ENCODE results near the gene MAFF. TPM values are rescaled to one million over a fixed set of nuclear protein-coding genes. Genes with fewer than 3 reads are reported as not detected.
"Not testable (repeated sequence)": the region's sequence is repeated elsewhere in the genome, so short reads cannot be mapped to it uniquely, and the experiment has no call there.

MAFF gene
- 41.0 and 262 TPM in 2 replicates for total RNA-seq

DNA sequence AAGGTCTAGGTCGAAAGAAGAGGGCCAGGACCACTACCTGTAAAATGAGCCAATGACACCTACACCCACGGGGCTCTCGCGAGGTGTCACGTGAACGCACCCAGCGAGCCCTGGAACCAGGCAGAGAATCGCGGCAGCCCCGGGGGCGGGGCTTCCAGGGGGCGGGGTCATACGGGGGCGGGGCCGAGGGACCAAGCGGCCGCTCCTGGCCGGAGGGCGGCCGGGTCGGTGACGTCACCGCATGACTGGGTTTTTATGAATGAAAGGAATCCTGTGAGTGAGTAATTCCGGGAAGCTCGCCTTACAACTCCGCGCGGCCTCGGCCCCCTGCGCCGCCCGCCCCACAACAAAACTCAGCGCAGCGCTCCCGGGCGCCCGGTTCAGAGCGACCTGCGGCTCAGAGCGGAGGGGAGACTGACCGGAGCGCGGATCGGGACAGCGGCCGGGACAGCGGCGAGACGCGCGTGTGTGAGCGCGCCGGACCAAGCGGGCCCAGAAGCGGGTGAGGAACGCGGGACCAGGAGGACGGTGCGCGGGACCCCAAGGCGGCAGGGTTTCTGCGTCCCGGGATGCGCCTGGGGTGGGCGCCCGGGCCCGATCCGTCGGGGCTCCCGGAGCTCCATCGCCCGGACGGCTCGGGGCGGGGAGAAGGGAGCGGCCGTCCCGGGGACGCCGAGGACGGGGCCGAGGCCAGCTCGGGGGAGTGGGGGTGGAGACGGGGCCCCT lies at the start of gene MAFF:
Gene MAFF (plus strand): TSS at position 284 of the 726 bp plus-strand sequence. CDS start 11,860 bp downstream, outside the sequence.
- DNase-seq (ENCODE audit: low read depth in 2 of 2), result peak; percentile 98 to 99

DNA sequence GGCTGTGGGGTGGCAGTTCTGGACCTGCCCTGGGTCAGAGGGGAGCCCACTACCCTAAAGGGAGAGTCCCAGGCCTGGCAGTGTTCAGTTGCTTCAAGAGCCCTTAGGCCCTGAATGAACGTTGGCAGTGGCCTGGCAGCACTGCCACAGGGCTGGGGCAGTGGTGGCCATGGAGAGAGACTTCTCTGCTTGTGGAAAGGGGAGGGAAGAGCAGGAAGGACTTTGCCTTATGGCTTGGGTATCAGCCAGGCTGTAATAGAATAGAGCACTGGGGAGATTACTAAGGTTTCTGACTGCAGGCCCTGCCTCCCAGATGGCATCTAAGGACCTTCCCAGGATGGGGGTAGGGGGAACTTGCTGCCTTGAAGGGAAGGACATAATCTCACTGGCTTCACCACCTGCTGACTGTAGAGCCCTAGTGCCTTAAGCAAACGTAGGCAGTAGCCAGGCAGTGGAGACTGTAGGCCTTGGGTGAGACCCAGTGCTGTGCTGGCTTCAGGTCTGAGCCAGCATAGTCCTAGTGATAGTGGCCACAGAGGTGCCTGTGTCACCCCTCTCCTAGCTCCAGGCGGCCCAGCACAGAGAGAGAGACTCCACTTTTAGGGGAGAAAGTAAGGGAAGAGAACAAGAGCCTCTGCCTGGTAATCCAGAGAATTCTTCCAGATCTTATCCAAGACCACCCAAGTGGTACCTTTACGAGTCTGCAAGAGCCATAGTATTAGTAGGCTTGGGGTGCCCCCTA lies 47.8 kb upstream of the MAFF start:
- no peak for DNase-seq (ENCODE audit: low read depth in 2 of 2)

DNA sequence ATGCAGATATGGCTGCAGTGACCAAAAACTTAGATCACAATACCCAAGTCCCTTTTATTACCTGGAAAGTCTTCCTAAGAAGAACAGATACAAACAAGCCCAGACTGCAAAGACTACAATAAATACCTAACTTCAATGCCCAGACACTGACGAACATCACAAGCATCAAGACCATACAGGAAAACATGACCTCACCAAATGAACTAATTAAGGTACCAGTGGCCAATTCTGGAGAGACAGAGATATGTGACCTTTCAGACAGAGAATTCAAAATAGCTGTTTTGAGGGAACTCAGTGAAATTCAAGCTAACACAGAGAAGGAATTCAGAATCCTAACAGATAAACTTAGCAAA lies 47.3 kb upstream of the MAFF start:
- DNase-seq (ENCODE audit: low read depth in 2 of 2), result not testable (repeated sequence)

DNA sequence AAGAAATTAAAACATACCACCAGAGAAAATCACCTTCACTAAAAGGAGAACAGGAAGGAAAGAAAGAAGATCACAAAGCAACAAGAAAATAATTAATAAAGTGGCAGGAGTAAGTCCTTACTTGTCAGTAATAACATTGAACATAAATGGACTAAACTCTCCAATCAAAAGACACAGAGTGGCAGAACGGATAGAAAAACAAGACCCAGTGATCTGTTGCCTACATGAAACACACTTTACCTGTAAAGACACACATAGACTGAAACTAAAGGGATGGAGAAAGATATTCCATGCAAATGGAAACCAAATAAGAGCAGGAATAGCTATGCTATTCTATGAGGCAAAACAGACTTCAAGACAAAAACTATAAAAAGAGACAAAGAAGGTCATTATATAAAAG lies 46.1 kb upstream of the MAFF start:
- no peak for DNase-seq (ENCODE audit: low read depth in 2 of 2)

DNA sequence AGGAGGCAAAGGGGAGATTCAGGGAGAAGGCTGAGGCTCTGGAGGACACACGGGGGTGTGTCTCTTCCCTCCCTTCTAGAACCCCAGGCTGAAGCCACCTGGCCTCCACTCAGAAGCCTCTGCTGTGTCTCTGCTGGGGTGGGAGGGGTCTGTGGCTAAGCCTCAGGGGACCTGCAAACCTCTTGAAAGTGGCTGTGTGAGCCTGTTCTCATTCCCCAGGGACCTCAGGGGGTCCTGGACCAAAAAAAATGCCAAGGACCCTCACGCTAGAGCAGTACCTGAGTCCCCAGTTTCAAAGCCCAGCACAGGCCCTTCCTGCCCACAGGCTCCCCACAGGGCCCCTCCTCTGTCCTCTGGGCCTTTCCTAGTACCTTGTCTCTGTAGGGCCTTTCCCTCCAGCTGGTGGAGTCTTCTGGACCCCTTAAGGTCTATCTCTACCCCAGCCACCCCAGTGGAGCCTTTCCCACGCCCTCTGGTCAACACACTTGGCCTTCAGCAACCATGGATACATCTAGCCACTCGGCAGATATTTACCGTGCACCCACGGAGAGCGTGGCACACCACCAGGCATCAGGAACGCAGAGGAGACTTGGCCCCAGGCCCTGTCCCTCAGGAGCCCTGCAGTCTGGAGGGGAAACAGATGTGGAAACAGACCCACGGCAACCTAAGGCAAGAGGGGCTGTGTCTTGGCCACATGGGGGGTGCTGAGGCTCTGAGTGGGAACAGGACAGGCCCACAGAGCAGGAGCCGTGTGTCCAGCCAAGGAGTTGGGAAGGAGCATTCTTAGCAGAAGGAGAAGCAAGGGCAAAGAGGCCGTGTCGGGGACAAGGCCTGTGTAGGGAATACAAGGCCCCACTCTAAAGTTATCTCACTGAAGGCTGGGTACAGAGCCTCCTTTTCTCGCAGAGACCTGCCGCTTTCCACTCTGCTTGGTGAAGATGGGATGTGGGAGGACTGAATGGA lies 38.6 kb upstream of the MAFF start:
- DNase-seq (ENCODE audit: low read depth in 2 of 2), result no peak

DNA sequence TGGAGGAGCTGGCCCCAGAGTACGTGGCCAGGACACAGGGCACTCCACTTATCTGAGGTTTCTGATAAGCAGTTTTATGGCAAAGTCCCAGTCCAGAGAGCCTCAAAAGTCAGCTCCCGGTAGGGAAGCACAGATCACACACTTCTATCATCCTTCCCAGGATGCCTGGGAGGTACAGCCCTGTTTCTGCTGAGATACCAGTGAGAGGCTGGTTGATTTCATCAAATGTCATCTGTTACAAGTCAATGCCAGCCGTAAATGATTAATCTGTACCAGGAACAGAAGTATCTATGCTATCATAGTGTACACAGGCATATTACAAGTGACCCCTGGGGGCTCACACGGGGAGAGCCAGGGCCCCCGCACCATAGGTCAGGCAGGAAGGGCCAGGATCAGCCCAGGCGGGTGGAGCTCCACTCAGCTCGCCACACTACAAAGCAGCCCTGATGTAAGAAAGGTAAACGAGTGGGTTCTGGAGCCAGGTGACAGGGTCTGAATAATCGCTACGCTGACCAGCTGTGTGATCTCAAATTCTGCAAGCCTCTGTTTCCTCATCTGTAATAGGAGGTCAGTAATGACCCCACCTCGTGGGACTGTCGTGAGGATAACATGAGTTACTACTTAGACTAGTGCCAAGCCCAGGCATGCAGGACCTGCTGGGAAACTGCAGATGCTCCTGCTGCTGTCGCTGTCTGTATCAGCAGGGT lies 37.8 kb upstream of the MAFF start:
- DNase-seq (ENCODE audit: low read depth in 2 of 2), result no peak

DNA sequence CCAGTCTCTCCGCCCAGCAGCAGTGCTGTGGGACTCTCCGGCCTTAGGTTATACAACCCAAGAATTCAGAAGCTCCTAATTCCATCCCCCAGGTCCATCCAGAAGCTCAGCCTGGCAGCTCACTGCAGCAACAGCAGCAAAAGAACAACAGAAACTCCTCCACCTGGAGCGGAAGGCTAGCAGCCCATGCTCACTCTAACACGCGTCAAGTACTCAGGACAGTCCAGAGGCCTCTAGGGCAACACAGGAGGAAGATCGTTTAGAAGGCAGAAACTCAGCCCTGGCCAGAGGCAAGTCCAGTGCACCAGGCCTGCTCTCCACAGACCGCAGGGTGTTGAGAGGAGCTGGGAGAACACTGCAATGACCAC lies 37.3 kb upstream of the MAFF start:
- DNase-seq (ENCODE audit: low read depth in 2 of 2), result no peak

DNA sequence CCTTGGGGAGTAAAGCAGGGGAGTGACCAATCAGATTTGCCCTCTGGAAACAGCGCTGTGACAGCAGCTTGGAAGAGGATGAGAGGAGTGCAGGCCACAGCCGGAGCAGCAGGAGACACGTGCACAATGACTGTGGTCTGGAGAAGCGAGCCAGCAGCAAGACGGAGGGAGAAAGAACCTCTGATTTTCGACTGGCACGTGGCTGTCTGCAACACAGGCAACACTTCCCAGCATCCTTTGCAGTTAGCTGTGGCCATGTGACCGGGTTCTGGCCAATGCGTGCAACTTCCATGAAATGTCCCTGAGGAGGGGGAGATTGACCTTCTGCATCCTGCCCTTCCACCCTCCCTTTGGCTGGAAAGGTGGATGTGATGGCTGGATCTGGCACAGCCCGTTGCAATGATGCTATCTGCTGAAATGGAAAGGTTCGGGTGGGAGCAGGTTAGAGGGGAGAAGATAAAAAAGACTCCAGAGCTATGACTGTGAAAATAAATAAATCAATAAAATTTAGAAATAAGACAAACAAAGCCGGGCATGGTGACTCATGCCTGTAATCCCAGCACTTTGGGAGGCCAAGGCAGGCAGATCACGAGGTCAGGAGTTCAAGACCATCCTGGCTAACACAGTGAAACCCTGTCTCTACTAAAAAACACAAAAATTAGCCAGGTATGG lies 35.7 kb upstream of the MAFF start:
- DNase-seq (ENCODE audit: low read depth in 2 of 2), result peak in 1 of 2 donors; percentile 45

DNA sequence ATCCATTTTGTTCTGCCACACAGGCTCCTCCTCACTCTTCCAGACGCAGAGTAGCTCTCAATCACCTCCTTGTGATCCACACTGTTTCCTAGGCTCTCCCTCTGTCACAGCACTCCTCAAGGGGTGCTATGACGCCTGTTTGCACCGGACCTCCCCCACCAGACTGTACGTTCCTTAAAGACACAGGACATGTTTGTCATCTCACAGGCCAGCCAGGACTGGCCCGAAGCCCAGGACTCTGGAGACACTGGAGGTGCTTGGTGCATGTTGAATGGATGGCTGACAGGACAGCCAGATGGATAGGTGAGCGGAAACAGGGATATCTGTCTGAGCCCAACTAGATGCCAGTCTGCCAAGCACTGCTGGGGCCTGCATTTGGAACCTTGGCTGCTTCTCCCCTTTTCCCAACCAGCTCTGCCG lies 33.8 kb upstream of the MAFF start:
- no peak for DNase-seq (ENCODE audit: low read depth in 2 of 2)

DNA sequence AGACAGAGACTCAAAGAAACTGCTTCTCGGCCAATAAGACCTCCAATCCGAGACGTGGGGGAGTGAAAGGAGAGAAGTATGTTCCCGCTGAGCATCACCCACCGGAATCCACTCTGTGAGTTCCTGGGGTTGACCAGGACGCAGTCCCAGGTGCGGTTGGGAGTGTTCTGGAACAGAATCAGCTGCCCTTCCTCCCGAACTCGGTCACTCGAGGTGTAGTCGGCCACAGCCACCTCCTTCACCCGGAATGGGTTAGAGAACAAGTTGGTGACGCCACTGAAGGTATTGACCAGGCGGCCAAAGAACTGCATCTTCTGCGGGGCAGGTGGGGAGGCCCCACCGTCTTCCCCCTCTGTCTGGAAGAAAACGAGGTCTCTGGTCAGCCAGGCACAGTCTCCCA lies 32.7 kb upstream of the MAFF start:
- DNase-seq (ENCODE audit: low read depth in 2 of 2), result no peak

DNA sequence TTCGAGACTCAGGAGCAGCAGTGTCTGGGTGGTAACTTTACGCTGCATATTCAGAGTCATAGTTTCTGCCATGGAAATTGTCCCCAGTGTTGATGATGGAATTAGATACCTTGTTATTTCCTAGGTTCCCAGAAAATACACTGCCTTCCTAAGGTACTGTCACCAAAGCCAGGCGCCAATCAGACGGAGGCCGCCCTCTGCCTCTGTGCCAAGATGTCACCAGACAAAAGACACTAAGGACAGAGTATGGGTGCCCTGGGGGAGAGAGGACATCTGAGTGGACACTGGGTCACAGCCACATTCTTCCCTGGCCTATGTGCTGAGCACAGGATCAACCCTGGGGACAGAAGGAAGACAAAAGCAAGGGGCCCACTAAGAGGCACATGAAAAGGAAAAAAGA lies 31.3 kb upstream of the MAFF start:
- no peak for DNase-seq (ENCODE audit: low read depth in 2 of 2)

DNA sequence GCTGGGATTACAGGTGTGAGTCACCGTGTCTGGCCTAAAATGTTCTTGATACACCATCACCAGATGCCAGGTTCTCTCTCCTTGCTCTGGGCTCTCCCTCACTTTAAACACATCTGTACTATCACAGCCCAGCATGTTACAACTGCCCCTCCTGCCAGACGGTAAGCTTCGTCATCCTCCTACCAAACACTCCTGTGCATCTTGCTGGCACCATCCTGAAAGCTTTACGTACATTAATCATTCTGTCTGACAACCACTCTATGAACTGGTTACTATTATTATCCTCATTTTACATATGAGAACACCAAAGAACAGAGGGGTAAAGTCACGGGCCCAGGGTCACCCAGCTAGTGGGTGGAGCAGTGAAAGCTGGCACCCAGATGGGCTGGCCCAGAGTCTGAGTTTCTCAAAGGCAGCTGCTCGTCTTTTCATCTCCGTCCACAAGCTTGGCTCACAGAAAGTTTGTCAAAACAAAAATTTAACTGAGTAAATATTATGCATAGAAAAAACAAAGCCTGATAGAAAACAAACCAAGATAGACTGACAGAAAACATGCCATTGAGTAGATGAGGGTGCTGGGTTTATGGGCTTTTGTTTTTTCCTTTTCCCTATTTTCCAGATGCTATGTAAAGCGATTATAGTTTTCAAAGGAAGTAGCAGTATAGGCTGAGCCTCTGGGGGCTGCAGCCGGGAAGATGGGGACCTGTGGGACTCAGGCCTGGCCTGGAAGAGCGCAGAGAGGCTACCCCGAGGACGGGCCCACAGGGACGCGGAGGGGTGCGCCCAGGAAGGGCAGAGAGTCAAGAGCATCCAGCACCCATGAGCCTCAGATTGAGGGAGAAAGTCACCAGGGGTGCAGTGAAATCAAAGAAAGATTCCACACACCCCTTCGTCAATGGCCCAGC lies 29.6 kb upstream of the MAFF start:
- DNase-seq (ENCODE audit: low read depth in 2 of 2), result peak; percentile 46 to 81

DNA sequence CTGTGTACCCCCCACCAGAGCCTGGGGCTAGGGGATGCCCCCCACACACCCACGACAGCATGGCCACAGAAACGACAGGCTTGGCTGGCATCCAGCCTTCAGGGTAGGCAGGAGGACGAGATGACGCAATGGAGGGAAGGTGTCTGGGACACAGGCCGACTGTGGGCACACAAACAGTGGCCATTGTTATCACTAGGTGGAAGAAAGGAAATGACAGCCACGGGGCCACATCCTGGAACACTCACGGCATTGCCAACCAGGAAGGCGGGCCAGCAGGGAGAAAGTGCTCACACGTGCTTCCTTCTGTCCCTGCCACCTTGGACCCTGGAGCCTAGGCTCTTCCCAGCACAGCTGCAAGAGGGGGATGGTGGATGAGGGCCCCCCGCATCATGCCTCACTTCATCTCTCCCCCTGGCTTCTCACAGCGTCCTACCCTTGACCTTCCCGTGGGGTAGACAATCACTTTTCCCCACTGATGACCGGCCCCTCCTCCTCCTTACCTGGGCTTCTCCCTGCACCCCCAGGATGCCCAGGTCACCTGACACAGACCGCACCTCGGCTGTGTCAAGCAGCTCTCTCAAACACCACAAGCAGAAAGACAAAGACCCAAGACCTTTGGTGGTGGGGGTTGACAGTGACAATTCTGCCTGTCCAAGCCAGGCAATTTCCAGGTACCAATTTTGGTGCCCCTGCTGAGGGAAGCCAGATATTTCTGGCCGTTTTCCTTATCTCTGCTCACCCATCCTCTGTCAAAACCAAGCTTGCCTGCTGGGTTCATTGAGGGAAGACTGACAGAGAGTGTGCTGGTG lies 28.8 kb upstream of the MAFF start:
- peak; percentile 98 to 100 for DNase-seq (ENCODE audit: low read depth in 2 of 2)

DNA sequence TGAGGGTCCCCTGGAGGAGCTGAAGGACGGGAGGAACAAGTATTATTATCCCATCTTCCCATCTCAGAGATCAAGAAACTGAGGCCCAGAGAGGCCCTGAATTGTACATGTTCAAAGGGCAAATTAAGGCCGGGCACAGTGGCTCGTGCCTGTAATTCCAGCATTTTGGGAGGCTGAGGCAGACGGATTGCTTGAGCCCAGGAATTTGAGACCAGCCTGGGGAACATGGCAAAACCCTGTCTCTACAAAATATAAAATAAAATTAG lies 28.2 kb upstream of the MAFF start:
- no peak for DNase-seq (ENCODE audit: low read depth in 2 of 2)

DNA sequence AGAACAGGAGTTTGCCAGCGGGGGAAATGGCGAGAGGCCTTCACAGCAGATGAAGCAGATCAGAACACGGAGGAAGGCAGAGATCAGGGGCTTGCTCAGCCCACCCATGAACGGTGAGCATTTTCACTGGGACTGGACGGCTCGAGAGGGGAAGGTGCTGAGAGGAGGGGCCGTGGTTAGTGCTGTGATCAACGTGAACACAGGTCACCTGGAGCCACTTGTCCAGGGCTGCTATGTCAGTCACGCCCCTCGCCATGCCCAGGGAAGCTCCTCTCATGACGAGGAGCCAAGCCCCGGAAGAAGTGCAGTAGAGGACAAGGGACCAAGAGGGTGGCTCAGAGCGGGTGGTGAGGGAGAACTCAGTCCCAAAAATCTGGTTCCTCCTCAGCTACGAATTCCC lies 27.2 kb upstream of the MAFF start:
- no peak for DNase-seq (ENCODE audit: low read depth in 2 of 2)

DNA sequence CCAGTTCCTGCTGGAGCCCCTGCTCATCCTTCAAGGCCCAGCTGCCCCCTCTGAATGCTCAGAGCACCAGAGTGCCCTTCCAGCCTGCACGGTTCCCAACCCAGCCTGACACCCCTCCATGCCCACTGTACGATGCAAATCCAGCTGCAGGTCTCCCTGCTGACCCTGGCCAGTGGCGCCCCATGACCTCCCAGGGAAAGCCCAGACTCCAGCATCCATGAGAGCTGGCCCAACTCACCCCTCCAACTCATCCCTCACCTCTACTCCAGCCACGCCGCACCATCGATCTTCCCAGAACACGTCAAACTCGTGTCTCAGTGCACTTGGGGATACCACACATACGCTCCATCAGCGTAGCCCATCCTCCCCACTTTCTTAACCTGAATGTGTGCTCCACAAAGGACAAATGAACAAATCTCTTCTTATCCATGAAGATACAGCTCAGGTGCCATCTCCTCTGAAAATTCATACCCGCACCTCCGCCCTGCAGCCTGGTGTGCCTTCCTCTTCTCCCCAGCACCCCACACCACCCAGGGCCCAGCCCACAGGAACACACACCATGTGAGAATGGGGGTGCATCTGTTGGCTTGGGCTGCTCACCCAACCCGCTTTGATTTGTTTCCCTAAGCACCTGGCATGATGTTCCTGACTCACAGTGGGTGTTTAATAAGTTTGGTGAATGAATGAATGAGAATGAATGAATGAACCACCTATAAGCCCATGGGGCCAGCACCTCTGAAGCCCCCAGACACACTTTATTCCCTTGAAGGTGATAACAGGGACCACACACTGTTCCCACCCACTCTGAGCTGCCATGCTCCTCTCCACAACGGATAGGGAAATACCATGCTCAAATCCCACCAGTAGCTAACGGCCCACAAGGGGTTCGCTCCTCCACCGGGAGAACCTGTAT lies 26.3 kb upstream of the MAFF start:
- DNase-seq (ENCODE audit: low read depth in 2 of 2), result no peak

DNA sequence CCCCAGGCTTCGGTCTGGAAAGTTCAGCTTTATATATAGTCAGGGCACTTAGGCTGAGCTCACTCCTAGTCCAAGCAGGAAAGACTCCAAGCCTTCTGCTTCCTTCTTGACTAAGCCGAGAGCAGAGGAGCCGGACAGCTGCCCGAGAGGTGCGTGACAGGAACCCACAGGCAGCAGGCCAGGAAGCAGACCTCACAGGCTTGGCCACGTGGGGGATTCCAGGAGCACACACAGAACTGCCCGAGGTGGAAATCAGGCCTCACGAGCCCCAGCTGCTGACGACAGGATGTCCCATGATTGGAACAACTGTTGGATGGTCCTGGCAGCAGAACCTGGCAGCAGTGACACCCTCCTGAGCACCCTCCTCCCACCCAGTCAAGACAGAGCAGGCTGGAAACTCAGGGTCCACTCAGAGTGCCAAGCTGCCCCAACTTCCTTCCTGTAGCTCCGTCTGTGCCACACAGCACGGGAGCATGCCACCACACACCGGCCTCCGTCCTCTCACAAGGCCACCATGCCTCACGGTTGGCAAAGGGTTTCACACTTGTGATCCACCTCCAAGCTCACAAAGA lies 25.5 kb upstream of the MAFF start:
- DNase-seq (ENCODE audit: low read depth in 2 of 2), result peak; percentile 100

DNA sequence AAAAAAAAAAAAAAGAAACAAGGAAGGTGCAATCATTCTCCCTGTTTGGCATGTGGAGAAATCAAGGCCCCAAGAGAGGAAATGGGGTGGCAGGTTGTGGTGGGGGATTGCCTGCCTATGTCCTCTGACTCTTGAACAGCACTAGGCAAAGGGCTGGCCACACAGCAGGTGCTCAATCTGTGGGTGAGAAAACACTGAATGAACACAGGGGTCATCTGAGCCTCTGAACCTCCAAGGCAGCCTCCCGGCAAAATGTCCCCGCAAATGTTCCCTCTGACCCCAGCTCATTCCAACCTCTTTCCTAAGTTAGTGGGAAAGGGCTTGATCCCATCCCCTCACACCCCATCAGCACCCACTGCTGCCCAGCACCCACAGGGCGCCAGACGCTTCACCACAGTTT lies 24.8 kb upstream of the MAFF start:
- no peak for DNase-seq (ENCODE audit: low read depth in 2 of 2)
